Measurements from ENCODE around the gene PPP2R5C.

Gene PPP2R5C

GRCh38 chr14:101887219-101887618, 125.7 kb downstream of the PPP2R5C start:
- no peak for DNase-seq (ENCODE audit: low spot score)

GRCh38 chr14:101888182-101888581, 126.7 kb downstream of the PPP2R5C start:
- DNase-seq (ENCODE audit: low spot score) = no peak

GRCh38 chr14:101889366-101889765, 127.9 kb downstream of the PPP2R5C start:
- DNase-seq (ENCODE audit: low spot score) = no peak

DNA sequence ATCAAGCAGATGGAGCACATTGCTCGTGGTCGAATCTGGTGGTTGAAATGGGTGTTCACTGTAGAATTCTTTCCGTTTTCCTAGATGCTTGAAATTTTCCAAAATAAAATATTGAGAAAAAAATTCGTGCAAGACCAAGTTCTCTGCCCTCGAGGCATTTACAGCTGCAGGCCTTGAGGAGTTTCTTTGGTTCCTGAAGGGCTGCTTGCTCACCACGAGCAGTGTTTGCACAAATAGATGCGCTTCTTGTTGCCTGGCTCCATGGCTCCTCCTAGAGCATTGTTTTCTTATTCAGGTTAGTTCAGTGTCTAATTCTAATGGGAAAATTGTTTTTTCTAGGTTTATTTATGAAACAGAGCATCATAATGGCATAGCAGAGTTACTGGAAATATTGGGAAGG, 128.4 kb downstream of the PPP2R5C start:
- no peak for DNase-seq (ENCODE audit: low spot score)

GRCh38 chr14:101891471-101891870, 130.0 kb downstream of the PPP2R5C start:
- DNase-seq (ENCODE audit: low spot score) = no peak

GRCh38 chr14:101893759-101894158, 132.2 kb downstream of the PPP2R5C start:
- no peak for DNase-seq (ENCODE audit: low spot score)

DNA sequence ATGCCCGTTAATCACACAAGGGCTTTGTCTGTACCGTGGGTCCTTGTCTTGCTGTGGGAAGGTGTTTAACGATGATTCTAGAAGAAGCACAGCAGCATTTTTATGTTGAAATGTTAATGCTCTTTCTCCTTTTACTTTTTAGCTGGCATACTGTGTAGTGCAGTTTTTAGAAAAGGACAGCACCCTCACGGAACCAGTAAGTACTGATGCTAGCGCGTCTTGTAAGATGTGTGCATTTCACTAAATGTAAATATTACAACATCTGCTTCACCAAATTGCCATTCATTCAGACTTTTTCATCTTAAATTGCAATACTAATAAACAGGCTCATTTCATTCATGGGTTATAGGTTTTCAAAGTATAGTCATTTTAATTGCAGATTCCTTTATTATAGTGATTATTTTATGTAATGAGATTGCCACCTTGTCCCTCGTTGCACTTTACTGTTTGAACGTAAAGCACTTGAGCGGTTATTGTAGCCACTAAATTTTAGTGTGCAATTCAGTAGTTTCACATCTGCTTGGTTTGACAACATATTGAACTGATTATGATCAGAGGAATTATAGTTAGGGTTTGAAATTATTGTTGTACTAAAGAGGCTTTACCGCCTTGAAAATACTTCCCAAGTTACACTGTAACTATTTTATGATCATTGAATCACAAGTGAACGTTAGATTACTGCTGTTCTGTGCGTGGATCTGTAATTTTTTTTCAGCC, 133.0 kb downstream of the PPP2R5C start:
- no peak for DNase-seq (ENCODE audit: low spot score)

- no peak for DNase-seq (ENCODE audit: low spot score)
These were observed 133.7 kb downstream of the PPP2R5C start for GRCh38 chr14:101895256-101895655.

- no peak for DNase-seq (ENCODE audit: low spot score)
These were observed 135.8 kb downstream of the PPP2R5C start for GRCh38 chr14:101897326-101897725.

DNA sequence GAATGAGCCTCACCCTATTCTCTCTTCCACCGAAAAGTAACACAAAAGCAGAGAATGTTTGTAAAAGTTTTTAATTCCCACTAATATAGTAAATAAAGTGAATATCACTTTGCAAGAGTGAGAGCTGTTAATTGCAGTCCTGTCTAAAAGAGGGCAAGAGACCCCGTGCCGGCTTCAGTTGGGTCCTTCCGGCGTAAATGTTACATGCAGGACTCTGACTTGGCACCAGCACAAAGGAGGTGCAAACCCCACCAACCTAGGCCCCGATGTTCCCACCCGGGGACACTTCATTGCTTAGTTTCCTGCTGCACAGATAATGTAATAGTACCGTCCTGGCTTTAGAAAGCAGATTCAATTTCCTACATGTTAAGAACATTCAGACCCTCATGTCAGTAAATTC, 136.9 kb downstream of the PPP2R5C start:
- no peak for DNase-seq (ENCODE audit: low spot score)

DNA sequence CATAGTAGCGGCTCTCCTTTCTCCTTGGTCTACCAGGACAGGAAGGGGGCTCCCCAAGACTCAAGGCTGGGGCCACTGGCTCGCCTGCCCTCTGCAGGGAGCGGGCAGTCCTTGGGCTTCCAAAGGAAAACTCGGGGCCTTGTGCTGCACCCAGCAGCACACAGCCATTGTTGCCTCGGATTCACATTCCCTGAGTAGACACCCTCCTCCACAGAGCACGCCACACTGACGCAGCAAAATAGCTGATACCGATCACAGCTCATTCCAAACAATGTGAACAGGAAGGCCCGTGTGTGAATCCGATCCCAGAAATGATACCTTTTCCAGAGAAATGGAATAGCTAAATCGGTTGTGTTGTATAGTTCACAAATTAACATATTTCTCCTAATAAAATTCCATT, 137.8 kb downstream of the PPP2R5C start:
- no peak for DNase-seq (ENCODE audit: low spot score)

DNA sequence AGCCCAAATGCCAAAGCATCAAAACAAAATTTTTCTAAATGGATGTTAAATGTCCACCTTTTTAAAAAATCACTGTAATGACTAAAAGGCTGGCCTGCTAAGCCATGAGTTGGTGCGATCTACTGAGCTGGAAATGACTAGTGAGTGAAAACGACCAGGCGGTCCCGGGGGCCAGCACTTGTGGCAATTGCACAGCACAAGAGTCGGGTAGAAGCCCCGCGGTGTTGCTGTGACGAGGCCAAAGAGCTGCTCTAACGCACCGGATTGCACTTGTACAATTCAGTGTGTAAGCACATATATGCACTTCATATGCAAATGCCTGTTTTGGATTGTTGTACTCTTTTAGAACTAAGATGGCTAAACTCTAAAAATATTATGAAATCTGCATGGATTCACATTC, 138.7 kb downstream of the PPP2R5C start:
- DNase-seq (ENCODE audit: low spot score) = no peak

DNA sequence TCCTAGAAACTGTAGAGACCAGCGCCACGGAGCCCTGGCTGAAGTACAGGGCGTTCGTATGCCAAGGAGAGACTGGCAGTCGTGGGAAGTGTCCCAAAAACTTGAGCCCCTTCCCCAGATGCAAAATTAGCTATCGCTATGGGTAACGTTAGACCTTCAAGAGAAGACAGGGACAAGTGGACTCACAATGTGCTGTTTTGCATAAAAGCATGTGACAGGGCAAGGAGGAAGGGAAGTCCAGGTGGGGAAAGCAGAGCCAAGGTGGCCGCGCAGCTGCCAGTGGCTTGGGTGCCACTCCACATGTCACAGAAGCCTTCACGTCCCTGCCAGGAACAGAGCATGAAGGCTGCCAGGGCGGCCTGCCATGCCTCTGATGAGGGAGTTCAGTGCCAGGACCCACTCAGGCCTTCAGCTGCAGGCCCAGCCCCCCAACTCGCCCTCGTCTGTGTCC, 141.6 kb downstream of the PPP2R5C start:
- DNase-seq (ENCODE audit: low spot score) = no peak

DNA sequence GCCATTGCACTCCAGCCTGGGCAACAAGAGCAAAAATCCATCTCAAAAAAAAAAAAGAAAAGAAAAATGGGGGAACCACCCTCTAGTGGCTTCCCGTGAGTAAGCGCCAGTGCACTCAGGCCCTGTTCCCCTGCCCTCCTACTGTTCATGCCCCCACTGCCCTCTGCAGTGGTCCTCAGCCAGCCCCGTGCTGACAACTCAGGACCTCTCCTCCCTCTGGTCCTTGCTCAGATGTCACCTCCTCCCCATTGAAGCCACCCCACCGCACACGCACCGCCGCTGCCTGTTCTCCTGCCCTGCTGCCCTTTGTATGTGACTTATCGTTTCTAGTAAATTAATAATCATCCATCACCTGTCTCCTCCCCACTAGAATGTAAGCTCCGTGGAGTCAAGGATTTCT, 144.1 kb downstream of the PPP2R5C start:
- no peak for DNase-seq (ENCODE audit: low spot score)

DNA sequence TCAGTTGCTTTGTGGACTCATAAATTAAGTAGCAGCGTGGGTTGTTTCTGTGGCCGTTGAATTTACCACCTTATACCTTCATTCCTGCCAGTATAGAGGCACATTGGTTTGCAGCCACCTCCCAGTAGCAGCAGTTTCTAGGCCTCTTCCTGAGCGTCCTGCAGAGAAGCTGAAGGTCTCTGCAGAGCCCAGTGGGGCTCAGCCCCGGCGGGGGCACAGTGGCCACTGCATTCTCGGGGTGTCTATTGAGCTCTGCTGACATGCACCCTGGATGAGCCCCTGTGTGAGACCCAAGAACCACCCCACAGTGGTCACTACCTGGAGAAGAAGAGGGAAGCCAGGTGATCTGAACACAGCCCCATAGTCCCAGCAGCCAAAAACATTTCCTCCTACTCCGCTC, 145.1 kb downstream of the PPP2R5C start:
- DNase-seq (ENCODE audit: low spot score) = no peak

- no peak for DNase-seq (ENCODE audit: low spot score)
These were observed 146.1 kb downstream of the PPP2R5C start for GRCh38 chr14:101907619-101908018.

- no peak for DNase-seq (ENCODE audit: low spot score)
These were observed 147.3 kb downstream of the PPP2R5C start for GRCh38 chr14:101908795-101909194.

DNA sequence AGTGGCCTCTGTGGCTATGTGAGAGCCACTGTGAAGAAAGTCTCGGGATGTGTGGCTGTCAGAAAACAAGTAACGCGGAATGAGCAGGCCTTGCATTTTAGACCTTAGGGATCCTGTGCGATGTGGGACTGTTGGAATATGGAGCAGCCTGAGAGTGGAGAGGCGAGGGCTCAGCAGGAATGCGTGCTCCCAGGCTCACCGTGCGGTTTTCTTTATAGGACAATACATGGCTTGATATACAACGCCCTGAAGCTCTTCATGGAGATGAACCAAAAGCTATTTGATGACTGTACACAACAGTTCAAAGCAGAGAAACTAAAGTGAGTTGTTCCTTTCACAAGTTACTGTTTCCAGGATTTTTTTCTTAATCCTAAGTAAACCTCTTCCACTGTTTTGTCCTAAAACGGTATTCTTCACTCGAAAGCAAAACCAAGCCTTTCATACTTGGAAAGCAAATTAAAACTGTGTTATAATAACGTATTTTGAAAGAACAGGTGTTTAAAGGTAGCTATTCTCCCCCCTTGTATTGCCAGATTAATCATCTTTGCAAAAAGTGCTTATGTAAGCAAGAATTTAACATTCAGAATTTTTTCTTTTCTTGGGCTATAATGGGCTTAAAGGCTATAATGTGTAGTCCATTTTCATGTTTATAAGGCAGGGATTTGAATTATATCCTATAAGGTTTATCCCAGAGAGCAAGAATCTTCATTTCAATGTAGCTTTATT, 148.0 kb downstream of the PPP2R5C start:
- DNase-seq (ENCODE audit: low spot score) = no peak

DNA sequence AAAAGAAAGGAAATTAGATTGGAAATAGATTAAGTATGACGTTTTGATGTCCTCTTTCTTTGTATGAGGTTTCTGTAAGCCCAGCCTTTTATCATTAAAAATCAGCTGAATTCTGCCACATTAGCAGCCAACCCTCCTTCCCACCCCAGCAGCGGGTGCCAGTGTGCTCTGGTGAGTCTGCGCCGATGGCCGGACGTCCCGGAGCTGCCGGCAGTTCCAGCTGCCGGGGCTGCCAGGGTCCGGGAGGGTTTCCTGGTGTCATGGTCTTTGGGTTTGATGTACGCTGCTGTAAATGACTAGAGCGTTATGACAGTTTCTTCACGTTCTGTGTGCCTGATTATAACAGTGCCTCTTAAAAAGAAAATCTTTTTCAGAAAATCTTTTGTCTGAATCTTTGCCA, 151.3 kb downstream of the PPP2R5C start:
- no peak for DNase-seq (ENCODE audit: low spot score)

DNA sequence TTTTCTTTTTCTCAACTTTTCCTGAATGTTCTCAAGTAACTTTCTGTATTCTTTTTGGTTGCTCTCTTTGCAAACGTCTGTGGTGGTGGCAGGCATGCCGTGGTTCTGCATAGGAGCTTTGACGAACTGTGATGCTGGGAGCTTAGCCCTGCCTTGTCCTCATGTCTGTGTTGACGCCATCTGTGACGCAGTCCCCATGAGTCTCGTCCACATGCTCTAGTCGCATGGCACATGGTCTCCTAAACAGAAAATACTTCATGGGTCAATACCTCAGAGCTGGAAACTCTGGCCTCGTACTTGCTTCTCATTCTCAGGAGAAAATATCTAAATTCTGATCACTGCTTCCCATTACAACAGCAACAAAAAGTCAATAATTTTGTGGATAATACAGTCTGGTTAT, 152.6 kb downstream of the PPP2R5C start:
- DNase-seq (ENCODE audit: low spot score) = no peak

- DNase-seq (ENCODE audit: low spot score) = no peak
These were observed 154.6 kb downstream of the PPP2R5C start for GRCh38 chr14:101915871-101916815.

- DNase-seq (ENCODE audit: low spot score) = no peak
These were observed 155.4 kb downstream of the PPP2R5C start for GRCh38 chr14:101916816-101917412.

Data from kidney capillary endothelial cell (primary cell).